DMS 273 (cell line): Measurements from ENCODE around the gene ACOXL.

ENCODE experiments used
- DNase-seq: peaks from one replicate; lab custom pipeline; 2025; ENCODE audit not compliant: unreplicated experiment; lab: John Stamatoyannopoulos, UW

ACOXL gene

DNA sequence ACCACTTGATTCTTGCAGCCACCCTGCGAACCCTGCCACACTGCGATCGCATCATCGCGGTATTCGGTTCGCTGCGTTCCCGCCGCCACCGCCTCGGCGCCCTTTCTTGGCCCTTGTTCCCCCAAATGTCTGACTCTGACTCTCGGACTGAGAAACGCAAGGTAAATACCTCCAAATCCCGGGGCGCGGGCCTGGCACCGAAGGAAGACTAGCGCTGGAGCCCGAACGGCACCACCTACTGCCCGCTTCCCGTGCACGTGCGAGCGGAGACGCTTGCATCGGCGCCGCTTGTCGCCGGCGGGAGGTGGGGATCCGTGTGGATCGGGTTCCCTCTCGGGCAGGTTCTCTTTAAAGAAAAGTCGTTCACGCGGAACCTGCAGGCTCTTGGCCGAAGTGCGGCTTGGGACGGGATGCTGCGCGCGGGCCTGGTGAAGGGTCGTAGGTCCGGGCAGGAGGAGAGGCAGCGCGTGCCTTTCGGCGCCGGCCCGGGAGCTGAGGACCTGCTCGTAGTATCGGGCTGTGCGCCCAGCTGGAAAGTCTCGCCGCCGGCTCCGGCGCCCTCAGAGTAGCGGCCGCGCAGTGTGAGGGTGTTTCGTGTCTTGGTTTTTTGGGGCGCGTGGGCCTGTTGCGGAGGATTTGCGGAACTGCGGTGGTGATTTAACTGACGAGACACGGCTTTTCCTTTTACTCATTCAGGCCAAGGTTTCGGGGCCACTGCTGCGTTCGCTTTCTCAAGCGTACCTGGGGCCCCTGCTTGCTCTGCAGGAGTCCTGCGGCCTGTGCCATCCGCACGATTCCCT, 388.9 kb downstream of the ACOXL start:
- peak; percentile 87 for DNase-seq

DNA sequence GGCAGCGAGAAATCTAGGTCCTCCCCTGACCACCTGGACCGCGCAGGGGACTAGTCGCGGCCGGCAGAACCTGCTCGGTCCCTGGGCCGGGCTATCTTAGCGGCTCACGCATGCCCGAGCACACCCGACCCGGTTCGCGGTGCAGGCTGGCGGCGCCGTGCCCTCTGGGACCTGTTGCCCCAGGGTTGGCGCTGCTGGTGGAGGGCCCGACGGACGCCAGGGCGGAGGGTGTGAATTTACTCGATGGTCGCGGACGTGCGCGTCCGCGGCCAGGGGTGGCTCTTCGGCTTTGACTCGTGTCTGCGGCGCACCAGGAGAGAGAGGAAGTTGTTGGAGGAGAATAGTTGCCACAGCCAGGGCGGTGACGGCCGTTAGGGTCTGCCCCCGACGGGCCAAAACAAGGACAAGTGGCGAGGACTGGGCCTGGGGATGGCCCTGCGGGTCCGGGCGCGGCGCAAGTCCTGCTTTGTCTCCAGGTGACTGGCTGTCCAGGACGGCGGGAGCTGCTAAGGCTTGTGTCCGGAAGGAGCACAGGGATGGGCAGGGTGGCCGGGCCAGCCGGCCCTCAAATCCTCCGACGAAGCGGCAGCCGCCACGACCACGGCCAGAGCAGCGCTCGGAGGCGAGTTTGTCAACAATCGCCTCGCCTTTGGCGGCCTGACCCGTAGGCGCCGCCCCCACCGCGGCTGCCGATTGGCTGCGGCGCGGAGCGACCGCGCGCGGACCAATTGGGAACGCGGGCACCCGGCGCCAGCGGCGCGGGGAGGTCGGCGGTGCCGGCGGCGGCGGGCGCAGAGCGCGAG, 389.7 kb downstream of the ACOXL start:
- peak; percentile 97 for DNase-seq

GRCh38 chr2:111122631-111123421, 390.5 kb downstream of the ACOXL start:
- peak; percentile 54 for DNase-seq

GRCh38 chr2:111123751-111124150, 391.4 kb downstream of the ACOXL start:
- no peak for DNase-seq

DNA sequence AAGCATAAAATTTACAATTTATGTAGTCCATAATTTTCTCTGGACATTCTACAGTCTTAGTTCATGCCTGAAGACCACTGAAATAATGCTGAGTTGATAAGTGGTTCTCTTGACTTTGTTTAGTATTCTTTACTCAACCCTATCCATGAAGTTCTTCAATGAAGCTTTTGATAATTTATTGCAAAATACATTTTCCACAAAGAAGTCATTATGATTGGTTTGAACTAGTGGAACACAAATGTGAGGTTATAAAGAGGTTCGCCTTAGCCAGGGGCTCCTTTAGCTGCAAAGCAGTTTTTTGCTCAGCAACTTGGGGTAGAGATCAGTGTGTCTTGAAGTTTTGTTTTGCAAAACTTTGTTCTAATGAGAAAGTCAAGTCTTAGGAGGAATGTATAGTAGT, 394.2 kb downstream of the ACOXL start:
- no peak for DNase-seq

DNA sequence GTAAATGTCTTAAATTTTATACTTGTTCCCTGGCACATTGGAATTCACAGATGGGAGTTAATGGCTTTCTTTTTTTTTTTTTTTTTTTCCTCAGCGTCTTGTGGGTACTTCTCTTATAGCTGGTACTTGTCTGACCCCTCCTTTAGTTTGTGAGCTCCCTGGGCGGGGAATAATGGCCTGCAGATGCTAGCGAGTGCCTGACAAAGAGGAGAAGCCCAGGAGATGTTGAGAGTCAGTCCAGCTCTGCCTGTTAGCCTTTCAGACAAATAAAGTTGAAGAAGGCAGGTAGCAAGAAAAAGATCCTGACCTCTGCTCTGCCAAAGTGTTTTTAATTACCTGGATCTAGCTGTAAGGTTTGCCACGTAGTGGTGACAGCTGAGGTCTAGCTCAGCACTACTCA, 395.0 kb downstream of the ACOXL start:
- no peak for DNase-seq

- no peak for DNase-seq
These were observed 395.7 kb downstream of the ACOXL start for GRCh38 chr2:111128096-111128495.

DNA sequence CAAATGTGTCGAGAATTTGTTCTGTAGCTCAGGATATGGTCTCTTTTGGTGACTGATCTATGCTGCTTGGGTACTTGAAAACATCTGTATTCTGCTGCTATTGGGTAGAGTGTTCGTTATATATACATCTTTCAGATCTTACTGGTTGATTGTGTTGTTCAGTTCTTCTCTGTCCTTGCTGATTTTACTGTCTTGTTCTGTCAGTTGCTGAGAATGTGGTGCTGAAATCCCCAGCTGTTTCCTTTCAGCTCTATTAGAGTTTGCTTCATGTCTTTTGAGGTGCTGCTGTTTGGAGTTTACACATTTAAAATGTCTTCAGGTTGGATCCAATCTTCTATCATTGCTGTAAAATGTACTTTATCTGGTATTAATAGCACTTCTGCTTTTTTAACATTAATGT, 401.2 kb downstream of the ACOXL start:
- DNase-seq, result no peak

- no peak for DNase-seq
These were observed 401.7 kb downstream of the ACOXL start for GRCh38 chr2:111134055-111134454.

GRCh38 chr2:111135237-111135909, 403.0 kb downstream of the ACOXL start:
- DNase-seq, result no peak

GRCh38 chr2:111135910-111136297, 403.5 kb downstream of the ACOXL start:
- peak; percentile 63 for DNase-seq

GRCh38 chr2:111138839-111139238, 406.5 kb downstream of the ACOXL start:
- DNase-seq, result no peak

GRCh38 chr2:111139637-111140317, 407.4 kb downstream of the ACOXL start:
- DNase-seq, result no peak

DNA sequence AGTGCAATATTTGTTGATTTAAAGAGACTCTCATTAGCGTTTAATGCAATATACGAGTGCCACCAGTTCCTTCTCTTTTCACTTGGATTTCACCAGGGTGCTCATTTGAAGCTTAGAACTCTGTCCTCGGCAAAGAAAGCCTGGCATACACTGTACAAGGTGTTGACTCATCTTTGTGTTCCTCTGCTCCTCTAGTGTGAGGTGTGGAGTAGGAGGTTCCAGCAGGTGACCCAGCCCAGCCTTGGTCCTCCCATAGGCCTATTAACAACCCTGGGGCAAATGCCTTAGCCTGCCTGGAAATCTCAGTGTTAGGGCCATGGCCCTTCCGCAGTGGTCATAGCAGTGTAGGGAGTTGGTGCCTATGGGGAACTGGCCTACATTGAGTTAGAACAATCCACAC, 408.4 kb downstream of the ACOXL start:
- no peak for DNase-seq

GRCh38 chr2:111142101-111142500, 409.7 kb downstream of the ACOXL start:
- DNase-seq, result no peak

- no peak for DNase-seq
These were observed 410.9 kb downstream of the ACOXL start for GRCh38 chr2:111143107-111143842.

- DNase-seq, result no peak
These were observed 411.4 kb downstream of the ACOXL start for GRCh38 chr2:111143843-111144198.

DNA sequence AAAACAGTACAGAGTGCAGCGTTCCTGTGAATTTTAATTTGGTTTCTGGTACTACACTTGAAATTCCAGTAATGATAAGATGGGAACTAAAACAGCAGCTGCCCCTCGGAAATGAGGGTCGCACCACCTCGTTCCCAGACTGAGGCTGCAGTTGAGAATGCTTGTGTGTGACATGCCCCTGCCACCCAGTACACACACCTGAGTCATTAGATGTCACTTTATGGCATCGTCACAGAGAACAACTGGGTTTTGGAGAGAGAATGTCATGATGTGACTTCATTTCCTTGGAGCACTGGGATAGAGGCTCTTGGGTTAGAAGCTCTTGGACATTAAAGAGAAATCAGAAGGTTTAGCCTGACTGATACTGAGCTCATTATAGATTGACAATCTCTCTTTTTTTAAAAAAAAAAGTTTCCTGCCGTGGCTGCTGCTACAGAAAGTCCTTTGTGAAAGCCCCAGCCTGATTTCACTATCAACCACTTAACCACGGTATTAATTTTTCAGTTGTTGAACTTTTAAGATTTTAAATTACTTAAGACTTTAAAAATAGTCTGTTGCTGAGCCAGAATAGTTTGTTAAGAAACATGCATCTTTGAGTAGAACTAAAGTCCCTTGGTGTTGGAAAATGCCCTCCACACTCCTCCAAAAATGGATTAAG, 412.9 kb downstream of the ACOXL start:
- DNase-seq, result no peak

- no peak for DNase-seq
These were observed 413.6 kb downstream of the ACOXL start for GRCh38 chr2:111145951-111146350.
